ENCODE results near the gene TP53I11. TPM values are rescaled to one million over a fixed set of nuclear protein-coding genes. Genes with fewer than 3 reads are reported as not detected.

Gene TP53I11
- total RNA-seq, 1 experiment from 2014 or later: 13.5 TPM

GRCh38 chr11:44957776-44958564 lies 7.3 kb upstream of the TP53I11 start:
- DNase-seq (ENCODE audit: low spot score): no peak

- no peak for DNase-seq (ENCODE audit: low spot score)
Measured at GRCh38 chr11:44957040-44957515, 6.4 kb upstream of the TP53I11 start.

GRCh38 chr11:44955015-44955738 lies 4.5 kb upstream of the TP53I11 start:
- DNase-seq (ENCODE audit: low spot score): peak; percentile 86

- no peak for DNase-seq (ENCODE audit: low spot score)
Measured at GRCh38 chr11:44954051-44954906, 3.6 kb upstream of the TP53I11 start.

GRCh38 chr11:44952500-44953260 lies 2.0 kb upstream of the TP53I11 start:
- no peak for DNase-seq (ENCODE audit: low spot score)

- DNase-seq (ENCODE audit: low spot score): no peak
Measured at GRCh38 chr11:44952082-44952481, 1.4 kb upstream of the TP53I11 start.

- DNase-seq (ENCODE audit: low spot score): no peak
Measured at GRCh38 chr11:44950031-44950624, 555 bp downstream of the TP53I11 start.

- no peak for DNase-seq (ENCODE audit: low spot score)
Measured at GRCh38 chr11:44949160-44950030, 1.3 kb downstream of the TP53I11 start.

- no peak for DNase-seq (ENCODE audit: low spot score)
Measured at GRCh38 chr11:44948155-44948554, 2.5 kb downstream of the TP53I11 start.

GRCh38 chr11:44947114-44947513 lies 3.6 kb downstream of the TP53I11 start:
- DNase-seq (ENCODE audit: low spot score): no peak

GRCh38 chr11:44946263-44946662 lies 4.4 kb downstream of the TP53I11 start:
- DNase-seq (ENCODE audit: low spot score): no peak

GRCh38 chr11:44945666-44946065 lies 5.0 kb downstream of the TP53I11 start:
- no peak for DNase-seq (ENCODE audit: low spot score)

GRCh38 chr11:44944853-44945235 lies 5.8 kb downstream of the TP53I11 start:
- DNase-seq (ENCODE audit: low spot score): no peak

GRCh38 chr11:44944181-44944852 lies 6.4 kb downstream of the TP53I11 start:
- no peak for DNase-seq (ENCODE audit: low spot score)

- DNase-seq (ENCODE audit: low spot score): no peak
Measured at GRCh38 chr11:44943696-44944095, 7.0 kb downstream of the TP53I11 start.

GRCh38 chr11:44943118-44943517 lies 7.6 kb downstream of the TP53I11 start:
- no peak for DNase-seq (ENCODE audit: low spot score)

GRCh38 chr11:44942029-44942955 lies 8.4 kb downstream of the TP53I11 start:
- no peak for DNase-seq (ENCODE audit: low spot score)
